Nephron (organoid): Measurements from ENCODE around the gene PACSIN2.

Experiments
- H3K27ac Mint-ChIP-seq, 3 experiments: 2 replicates each; pipeline ENCODE4 v1.8.0; 2020; ENCODE audit warnings: mixed read lengths in 3 of 3, mild to moderate bottlenecking in 2 of 3, moderate library complexity in 1 of 3
- H3K27me3 Mint-ChIP-seq: 2 replicates; pipeline ENCODE4 v1.8.0; 2021; ENCODE audit warnings: low read depth, mild to moderate bottlenecking, moderate library complexity, mixed read lengths
- H3K36me3 Mint-ChIP-seq: 2 replicates; pipeline ENCODE4 v1.8.0; 2020; ENCODE audit warnings: low read depth, mixed read lengths
- H3K4me1 Mint-ChIP-seq: 2 replicates; pipeline ENCODE4 v1.8.0; 2020; ENCODE audit warnings: mixed read lengths
- H3K4me3 Mint-ChIP-seq, 3 experiments: 2 replicates each; pipeline ENCODE4 v1.8.0; 2020; ENCODE audit warnings: mild to moderate bottlenecking in 3 of 3, mixed read lengths in 3 of 3, moderate library complexity in 2 of 3
- H3K9me3 Mint-ChIP-seq: 2 replicates; pipeline ENCODE4 v1.8.0; 2020; ENCODE audit warnings: mixed read lengths
- TF ChIP-seq, protein P1 (sequence below), 3 experiments: fragments of 200-600 bp; sonication (generic); IDR thresholded peaks; one replicate each; pipeline ENCODE4 v1.5.0; 2021; ENCODE audit warnings: antibody characterized with exemption in 3 of 3; ENCODE audit not compliant: unreplicated experiment in 3 of 3

The PACSIN2 gene

DNA sequence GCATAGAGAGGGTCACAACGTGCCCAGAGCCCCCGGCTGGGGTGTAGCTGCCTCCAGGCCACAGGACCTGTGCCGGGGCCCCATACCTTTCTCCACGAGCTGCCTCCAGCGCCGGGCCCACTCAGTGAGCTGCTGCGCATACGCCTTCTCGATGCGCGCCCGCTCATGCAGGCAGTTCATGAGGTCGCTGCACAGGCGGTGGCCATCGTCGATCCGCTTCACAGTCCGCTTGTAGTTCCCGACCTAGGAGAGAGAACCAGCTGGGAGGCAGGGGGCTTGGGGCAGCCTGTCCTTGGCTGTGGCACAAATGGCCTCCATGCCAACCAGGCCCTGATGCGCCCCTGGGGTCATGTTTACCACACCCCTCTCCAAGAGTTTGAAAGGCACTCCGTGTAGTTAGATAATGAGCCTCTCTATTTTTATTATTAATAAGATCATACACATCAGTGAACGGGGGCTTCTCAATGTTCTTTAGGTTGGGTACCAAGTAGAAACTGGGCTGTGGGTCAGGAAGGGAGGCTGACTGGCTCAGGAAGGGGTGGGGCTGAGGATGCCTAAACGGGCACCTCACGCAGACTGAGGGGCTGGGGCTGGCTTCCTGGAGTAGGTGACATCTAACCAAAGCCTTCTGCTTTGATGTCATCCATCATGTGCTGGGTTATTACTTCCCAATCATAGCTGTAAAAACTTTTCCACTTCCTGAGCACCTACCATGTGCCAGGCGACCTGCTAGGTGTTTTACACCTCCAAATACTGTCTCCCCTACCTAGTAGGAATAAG lies 121.4 kb downstream of the PACSIN2 start:
- peaks cover 16% of the 10 kb centered on the region for H3K4me1 Mint-ChIP-seq
- H3K27me3 Mint-ChIP-seq, result no peaks in the 10 kb centered on the region
- H3K4me3 Mint-ChIP-seq, result no peak overlapping the region
- H3K27ac Mint-ChIP-seq, result no peak overlapping the region
- H3K36me3 Mint-ChIP-seq, result peaks cover 18% of the 10 kb centered on the region
- H3K9me3 Mint-ChIP-seq, result no peaks in the 10 kb centered on the region
- TF ChIP-seq, protein P1, sequence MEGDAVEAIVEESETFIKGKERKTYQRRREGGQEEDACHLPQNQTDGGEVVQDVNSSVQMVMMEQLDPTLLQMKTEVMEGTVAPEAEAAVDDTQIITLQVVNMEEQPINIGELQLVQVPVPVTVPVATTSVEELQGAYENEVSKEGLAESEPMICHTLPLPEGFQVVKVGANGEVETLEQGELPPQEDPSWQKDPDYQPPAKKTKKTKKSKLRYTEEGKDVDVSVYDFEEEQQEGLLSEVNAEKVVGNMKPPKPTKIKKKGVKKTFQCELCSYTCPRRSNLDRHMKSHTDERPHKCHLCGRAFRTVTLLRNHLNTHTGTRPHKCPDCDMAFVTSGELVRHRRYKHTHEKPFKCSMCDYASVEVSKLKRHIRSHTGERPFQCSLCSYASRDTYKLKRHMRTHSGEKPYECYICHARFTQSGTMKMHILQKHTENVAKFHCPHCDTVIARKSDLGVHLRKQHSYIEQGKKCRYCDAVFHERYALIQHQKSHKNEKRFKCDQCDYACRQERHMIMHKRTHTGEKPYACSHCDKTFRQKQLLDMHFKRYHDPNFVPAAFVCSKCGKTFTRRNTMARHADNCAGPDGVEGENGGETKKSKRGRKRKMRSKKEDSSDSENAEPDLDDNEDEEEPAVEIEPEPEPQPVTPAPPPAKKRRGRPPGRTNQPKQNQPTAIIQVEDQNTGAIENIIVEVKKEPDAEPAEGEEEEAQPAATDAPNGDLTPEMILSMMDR (IDR thresholded peaks at IDR 0.05; ENCODE audit: unreplicated experiment in 3 of 3), result no peak

DNA sequence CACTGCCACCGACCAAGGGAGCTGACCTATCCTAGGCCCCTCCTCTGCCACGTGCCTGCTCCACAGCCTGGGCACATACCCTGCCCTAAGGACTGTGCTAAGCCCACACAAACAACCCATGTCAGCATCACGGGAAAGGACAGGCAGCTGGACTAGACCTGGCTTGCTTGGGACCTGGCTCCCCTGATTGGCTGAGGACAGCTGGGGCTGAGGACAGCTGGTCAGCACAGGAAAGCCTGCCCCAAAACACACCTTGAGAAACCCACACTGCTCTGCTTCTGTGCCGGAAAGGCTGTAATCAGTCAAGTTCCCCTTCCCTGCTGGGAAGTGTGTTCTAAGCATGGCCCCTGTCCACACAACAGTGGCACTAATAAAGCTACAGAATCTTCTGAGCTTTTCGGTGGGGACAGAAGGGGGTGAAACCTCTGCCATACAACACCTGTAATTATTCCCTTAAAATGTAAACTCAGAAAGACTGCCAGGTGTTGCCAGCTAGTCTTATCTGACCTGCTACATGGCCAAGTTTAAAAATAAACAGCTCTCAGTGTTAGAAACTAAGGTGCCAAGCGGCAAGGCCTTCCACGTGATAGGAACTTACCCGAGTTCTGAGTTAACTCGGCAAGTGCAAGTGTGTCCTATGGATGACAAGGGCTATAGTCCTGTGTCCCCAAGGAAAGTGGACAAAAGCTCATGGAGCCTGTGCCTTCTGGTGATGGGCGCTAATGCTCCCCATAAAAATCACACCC lies 122.2 kb downstream of the PACSIN2 start:
- H3K27me3 Mint-ChIP-seq, result no peaks in the 10 kb centered on the region
- no peak overlapping the region for H3K4me3 Mint-ChIP-seq
- H3K4me1 Mint-ChIP-seq, result peaks cover 16% of the 10 kb centered on the region
- TF ChIP-seq, protein P1 (IDR thresholded peaks at IDR 0.05; ENCODE audit: unreplicated experiment in 3 of 3), result no peak
- no peak overlapping the region for H3K27ac Mint-ChIP-seq
- H3K36me3 Mint-ChIP-seq, result peaks cover 22% of the 10 kb centered on the region
- no peaks in the 10 kb centered on the region for H3K9me3 Mint-ChIP-seq

DNA sequence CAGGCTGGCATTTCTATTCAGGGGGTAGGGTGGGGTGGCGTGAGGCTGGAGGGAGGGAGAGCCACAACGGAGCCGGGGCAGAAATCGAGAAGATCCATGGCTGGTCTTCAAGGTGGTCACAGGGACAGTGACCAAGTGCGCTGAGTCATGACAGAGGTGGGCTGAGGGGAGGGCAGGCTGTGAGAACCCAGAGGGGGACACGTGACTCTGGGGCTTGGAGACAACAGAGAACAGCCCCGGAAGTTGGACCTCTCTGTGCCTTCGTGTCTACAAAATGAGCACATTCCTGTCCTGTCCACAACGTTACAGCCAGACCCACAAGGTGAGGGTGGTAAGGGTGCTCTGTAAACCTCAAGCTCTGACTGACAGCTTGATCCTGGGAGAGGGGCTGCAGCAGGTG lies 122.8 kb downstream of the PACSIN2 start:
- peaks cover 16% of the 10 kb centered on the region for H3K4me1 Mint-ChIP-seq
- no peaks in the 10 kb centered on the region for H3K27me3 Mint-ChIP-seq
- H3K9me3 Mint-ChIP-seq, result no peaks in the 10 kb centered on the region
- H3K36me3 Mint-ChIP-seq, result peaks cover 22% of the 10 kb centered on the region
- TF ChIP-seq, protein P1 (IDR thresholded peaks at IDR 0.05; ENCODE audit: unreplicated experiment in 3 of 3), result no peak
- no peak overlapping the region for H3K27ac Mint-ChIP-seq
- no peak overlapping the region for H3K4me3 Mint-ChIP-seq

DNA sequence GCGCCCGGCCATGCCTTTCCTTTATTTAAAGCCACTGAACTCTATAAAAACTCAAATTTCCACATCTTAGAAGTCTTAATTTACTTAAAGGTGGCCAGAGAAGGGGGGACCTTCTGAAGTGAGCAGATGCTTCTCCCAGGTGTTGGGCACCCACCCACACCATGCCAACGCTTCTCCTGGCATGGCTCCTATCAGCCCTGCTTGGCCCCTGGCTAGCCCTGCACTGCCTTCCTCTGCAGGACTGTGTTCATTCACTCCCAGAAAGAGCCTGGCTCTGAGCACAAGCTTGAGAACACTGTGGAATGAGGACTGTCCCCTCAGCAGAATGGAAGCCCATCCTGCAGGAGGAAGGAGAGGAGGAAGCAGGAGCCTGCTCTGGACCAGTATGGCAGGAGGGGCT lies 123.3 kb downstream of the PACSIN2 start:
- TF ChIP-seq, protein P1 (IDR thresholded peaks at IDR 0.05; ENCODE audit: unreplicated experiment in 3 of 3), result no peak
- peaks cover 22% of the 10 kb centered on the region for H3K36me3 Mint-ChIP-seq
- no peaks in the 10 kb centered on the region for H3K9me3 Mint-ChIP-seq
- H3K4me1 Mint-ChIP-seq, result peaks cover 16% of the 10 kb centered on the region
- no peak overlapping the region for H3K27ac Mint-ChIP-seq
- no peak overlapping the region for H3K4me3 Mint-ChIP-seq
- H3K27me3 Mint-ChIP-seq, result no peaks in the 10 kb centered on the region

DNA sequence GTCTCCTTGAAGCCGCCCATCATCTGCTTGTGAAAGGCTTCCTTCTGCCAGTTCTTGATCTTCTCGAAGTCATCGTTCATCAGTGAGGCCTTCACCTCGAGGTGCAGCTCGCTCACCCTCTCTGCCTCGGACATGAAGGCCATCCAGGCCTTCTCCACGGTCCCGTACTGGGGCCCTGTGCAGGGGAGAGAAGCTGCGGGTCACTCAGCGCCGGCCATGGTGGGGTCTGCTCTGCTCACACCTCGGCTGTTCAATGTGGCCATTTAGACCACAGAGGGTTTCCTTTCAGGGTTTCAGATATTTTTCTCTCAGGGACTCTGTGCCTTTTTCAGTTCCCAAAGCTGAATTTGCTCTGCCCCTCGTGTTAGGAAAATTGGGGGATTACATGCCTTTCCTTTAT lies 123.9 kb downstream of the PACSIN2 start:
- peaks cover 10% of the 10 kb centered on the region for H3K4me1 Mint-ChIP-seq
- H3K27ac Mint-ChIP-seq, result no peak overlapping the region
- H3K9me3 Mint-ChIP-seq, result no peaks in the 10 kb centered on the region
- peaks cover 22% of the 10 kb centered on the region for H3K36me3 Mint-ChIP-seq
- TF ChIP-seq, protein P1 (IDR thresholded peaks at IDR 0.05; ENCODE audit: unreplicated experiment in 3 of 3), result no peak
- no peaks in the 10 kb centered on the region for H3K27me3 Mint-ChIP-seq
- no peak overlapping the region for H3K4me3 Mint-ChIP-seq
